ENCODE data around the gene LETM1.

The LETM1 gene

GRCh38 chr4:1833307-1834046 is 22.5 kb downstream of the LETM1 start:
- DNase-seq: no peak

DNA sequence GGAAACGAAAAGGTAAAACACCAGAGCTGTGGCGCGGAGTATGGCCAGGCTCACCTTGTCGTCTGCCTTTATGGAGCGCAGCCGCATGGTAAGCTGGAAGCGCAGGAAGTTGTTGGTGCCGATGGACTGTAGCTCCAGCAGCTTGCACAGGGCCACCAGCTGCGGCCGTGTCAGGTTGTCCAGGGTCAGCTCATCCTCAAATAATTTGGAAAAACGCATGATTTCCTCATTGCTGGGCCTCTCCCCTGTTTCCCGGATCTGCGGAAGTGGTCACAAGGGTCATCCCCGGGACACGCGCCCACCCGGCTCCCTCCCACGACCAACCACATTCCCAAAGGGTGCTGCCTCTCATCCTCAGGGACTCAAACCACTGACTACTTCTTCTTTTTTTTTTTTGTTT is 23.3 kb downstream of the LETM1 start:
- Histone ChIP-seq H2BK15ac (ENCODE audit: low read depth, poor library complexity, severe bottlenecking) (no peak overlapping the region), H3K4ac (ENCODE audit: low read depth in 1 of 2, low read length in 2 of 2) (no peak overlapping the region), H2BK120ac (ENCODE audit: low read depth, low read length) (no peak overlapping the region), H2AFZ (ENCODE audit: low read depth, low read length) (no peak overlapping the region), H3K79me1 (replicated peaks; ENCODE audit: low read length, poor library complexity, severe bottlenecking) (peaks cover 27% of the 10 kb centered on the region), H3K18ac (ENCODE audit: low read depth in 1 of 2, low read length in 2 of 2) (no peak overlapping the region), H3K27ac (ENCODE audit: low read length, poor library complexity, severe bottlenecking) (no peak overlapping the region), H2BK12ac (ENCODE audit: low read length in 2 of 2) (no peak overlapping the region), H3K4me1 (ENCODE audit: control insufficient read depth, insufficient read depth, low read depth, low read length) (peaks cover 25% of the 10 kb centered on the region), H3K4me3 (ENCODE audit: insufficient read depth in 1 of 2, low read depth in 1 of 2, low read length in 2 of 2) (no peak overlapping the region), H3K4me2 (ENCODE audit: low read length, poor library complexity, severe bottlenecking) (no peak overlapping the region), H3K9me3 (ENCODE audit: control insufficient read depth, low read length) (no peaks in the 10 kb centered on the region), H4K91ac (ENCODE audit: low read length) (no peak overlapping the region), H2BK5ac (ENCODE audit: low read depth, low read length, poor library complexity, severe bottlenecking) (no peak overlapping the region), H3K14ac (ENCODE audit: low read length in 2 of 2) (no peak overlapping the region), H2AK5ac (ENCODE audit: low read length, severe bottlenecking) (no peak overlapping the region), H3K36me3 (ENCODE audit: control insufficient read depth in 1 of 2, insufficient read depth in 2 of 2, low read depth in 1 of 2, low read length in 2 of 2) (peaks cover 58 to 68% of the 10 kb centered on the region in 2 experiments), H4K8ac (ENCODE audit: low read length) (no peak overlapping the region), H3K9ac (ENCODE audit: low read length) (no peak overlapping the region), H3K27me3 (ENCODE audit: control insufficient read depth in 1 of 2, insufficient read depth in 1 of 2, low read length in 2 of 2) (no peaks in the 10 kb centered on the region), H3K23ac (ENCODE audit: low read length in 2 of 2) (no peak overlapping the region)
- DNase-seq: no peak
- 98% methylated on average over 18 of the region's 18 CpGs for WGBS

More at GRCh38 chr4:1833307-1834046, 22.5 kb downstream of the LETM1 start:
- Histone ChIP-seq H2BK120ac (ENCODE audit: low read depth, low read length) (no peak overlapping the region), H2BK15ac (ENCODE audit: low read depth, poor library complexity, severe bottlenecking) (no peak overlapping the region), H2AFZ (ENCODE audit: low read depth, low read length) (no peak overlapping the region), H3K14ac (ENCODE audit: low read length in 2 of 2) (no peak overlapping the region), H3K4me3 (ENCODE audit: insufficient read depth in 1 of 2, low read depth in 1 of 2, low read length in 2 of 2) (no peak overlapping the region), H4K91ac (ENCODE audit: low read length) (no peak overlapping the region), H3K36me3 (ENCODE audit: control insufficient read depth in 1 of 2, insufficient read depth in 2 of 2, low read depth in 1 of 2, low read length in 2 of 2) (peaks cover 64 to 71% of the 10 kb centered on the region in 2 experiments), H3K18ac (ENCODE audit: low read depth in 1 of 2, low read length in 2 of 2) (no peak overlapping the region), H3K9ac (ENCODE audit: low read length) (no peak overlapping the region), H3K4ac (ENCODE audit: low read depth in 1 of 2, low read length in 2 of 2) (no peak overlapping the region), H2AK5ac (ENCODE audit: low read length, severe bottlenecking) (no peak overlapping the region), H4K8ac (ENCODE audit: low read length) (no peak overlapping the region), H3K4me1 (ENCODE audit: control insufficient read depth, insufficient read depth, low read depth, low read length) (peaks cover 25% of the 10 kb centered on the region), H3K4me2 (ENCODE audit: low read length, poor library complexity, severe bottlenecking) (no peak overlapping the region), H3K27ac (ENCODE audit: low read length, poor library complexity, severe bottlenecking) (no peak overlapping the region), H2BK12ac (ENCODE audit: low read length in 2 of 2) (no peak overlapping the region), H3K9me3 (ENCODE audit: control insufficient read depth, low read length) (no peaks in the 10 kb centered on the region), H3K27me3 (ENCODE audit: control insufficient read depth in 1 of 2, insufficient read depth in 1 of 2, low read length in 2 of 2) (no peaks in the 10 kb centered on the region), H2BK5ac (ENCODE audit: low read depth, low read length, poor library complexity, severe bottlenecking) (no peak overlapping the region), H3K23ac (ENCODE audit: low read length in 2 of 2) (no peak overlapping the region), H3K79me1 (replicated peaks; ENCODE audit: low read length, poor library complexity, severe bottlenecking) (peaks cover 28% of the 10 kb centered on the region)
- 94% methylated on average over 14 of the region's 14 CpGs for WGBS

DNA sequence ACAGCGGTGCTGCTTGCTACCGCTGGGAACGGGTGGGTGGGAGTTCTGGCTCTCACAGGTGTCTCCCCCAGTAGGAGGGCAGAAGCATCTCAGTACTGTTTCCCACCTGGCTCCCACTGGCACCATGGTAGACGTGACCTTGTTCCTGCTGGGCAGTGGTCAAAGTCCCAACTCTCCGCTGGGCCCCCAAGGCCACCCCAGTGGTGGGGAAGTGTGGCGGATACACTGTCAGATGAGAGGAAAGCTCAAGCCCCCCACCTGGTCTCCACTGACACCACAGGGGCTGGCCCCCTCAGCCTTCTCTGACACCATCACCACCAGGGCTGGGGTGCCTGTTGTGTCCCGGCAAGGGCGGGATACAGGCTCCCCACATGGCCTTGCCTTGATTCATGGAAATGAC is 24.6 kb downstream of the LETM1 start:
- Histone ChIP-seq H4K91ac (ENCODE audit: low read length) (no peak overlapping the region), H3K4ac (ENCODE audit: low read depth in 1 of 2, low read length in 2 of 2) (no peak overlapping the region), H2BK5ac (ENCODE audit: low read depth, low read length, poor library complexity, severe bottlenecking) (no peak overlapping the region), H3K9ac (ENCODE audit: low read length) (no peak overlapping the region), H2BK12ac (ENCODE audit: low read length in 2 of 2) (no peak overlapping the region), H3K36me3 (ENCODE audit: control insufficient read depth in 1 of 2, insufficient read depth in 2 of 2, low read depth in 1 of 2, low read length in 2 of 2) (peaks cover 56 to 62% of the 10 kb centered on the region in 2 experiments), H3K23ac (ENCODE audit: low read length in 2 of 2) (no peak overlapping the region), H2AK5ac (ENCODE audit: low read length, severe bottlenecking) (no peak overlapping the region), H2BK15ac (ENCODE audit: low read depth, poor library complexity, severe bottlenecking) (no peak overlapping the region), H2AFZ (ENCODE audit: low read depth, low read length) (no peak overlapping the region), H3K4me2 (ENCODE audit: low read length, poor library complexity, severe bottlenecking) (no peak overlapping the region), H3K4me3 (ENCODE audit: insufficient read depth in 1 of 2, low read depth in 1 of 2, low read length in 2 of 2) (no peak overlapping the region), H3K27me3 (ENCODE audit: control insufficient read depth in 1 of 2, insufficient read depth in 1 of 2, low read length in 2 of 2) (no peaks in the 10 kb centered on the region), H3K18ac (ENCODE audit: low read depth in 1 of 2, low read length in 2 of 2) (no peak overlapping the region), H2BK120ac (ENCODE audit: low read depth, low read length) (no peak overlapping the region), H3K27ac (ENCODE audit: low read length, poor library complexity, severe bottlenecking) (no peak overlapping the region), H4K8ac (ENCODE audit: low read length) (no peak overlapping the region), H3K9me3 (ENCODE audit: control insufficient read depth, low read length) (no peaks in the 10 kb centered on the region), H3K79me1 (replicated peaks; ENCODE audit: low read length, poor library complexity, severe bottlenecking) (peaks cover 22% of the 10 kb centered on the region), H3K14ac (ENCODE audit: low read length in 2 of 2) (no peak overlapping the region), H3K4me1 (ENCODE audit: control insufficient read depth, insufficient read depth, low read depth, low read length) (peaks cover 23% of the 10 kb centered on the region)
- no peak for DNase-seq
- over 99% methylated on average over 8 of the region's 8 CpGs for WGBS

GRCh38 chr4:1830642-1831228 is 25.2 kb downstream of the LETM1 start:
- H3K4me2 ChIP-seq (ENCODE audit: low read length, poor library complexity, severe bottlenecking): no peak overlapping the region
- no peak overlapping the region for H3K9ac ChIP-seq (ENCODE audit: low read length)
- H3K4me3 ChIP-seq (ENCODE audit: insufficient read depth in 1 of 2, low read depth in 1 of 2, low read length in 2 of 2): no peak overlapping the region
- no peak overlapping the region for H4K8ac ChIP-seq (ENCODE audit: low read length)
- no peak for DNase-seq
- no peak overlapping the region for H2BK15ac ChIP-seq (ENCODE audit: low read depth, poor library complexity, severe bottlenecking)
- no peak overlapping the region for H2AFZ ChIP-seq (ENCODE audit: low read depth, low read length)
- peaks cover 22% of the 10 kb centered on the region for H3K79me1 ChIP-seq (replicated peaks; ENCODE audit: low read length, poor library complexity, severe bottlenecking)
- no peak overlapping the region for H2BK5ac ChIP-seq (ENCODE audit: low read depth, low read length, poor library complexity, severe bottlenecking)
- H2BK12ac ChIP-seq (ENCODE audit: low read length in 2 of 2): no peak overlapping the region
- 100% methylated on average over 5 of the region's 8 CpGs for WGBS
- no peak overlapping the region for H3K23ac ChIP-seq (ENCODE audit: low read length in 2 of 2)
- no peak overlapping the region for H3K27ac ChIP-seq (ENCODE audit: low read length, poor library complexity, severe bottlenecking)
- H3K36me3 ChIP-seq (ENCODE audit: control insufficient read depth in 1 of 2, insufficient read depth in 2 of 2, low read depth in 1 of 2, low read length in 2 of 2): peaks cover 58 to 62% of the 10 kb centered on the region in 2 experiments
- H4K91ac ChIP-seq (ENCODE audit: low read length): no peak overlapping the region
- no peak overlapping the region for H2AK5ac ChIP-seq (ENCODE audit: low read length, severe bottlenecking)
- no peak overlapping the region for H3K18ac ChIP-seq (ENCODE audit: low read depth in 1 of 2, low read length in 2 of 2)
- no peak overlapping the region for H3K4ac ChIP-seq (ENCODE audit: low read depth in 1 of 2, low read length in 2 of 2)
- H3K4me1 ChIP-seq (ENCODE audit: control insufficient read depth, insufficient read depth, low read depth, low read length): peaks cover 23% of the 10 kb centered on the region
- no peak overlapping the region for H2BK120ac ChIP-seq (ENCODE audit: low read depth, low read length)
- no peak overlapping the region for H3K14ac ChIP-seq (ENCODE audit: low read length in 2 of 2)
- no peaks in the 10 kb centered on the region for H3K27me3 ChIP-seq (ENCODE audit: control insufficient read depth in 1 of 2, insufficient read depth in 1 of 2, low read length in 2 of 2)
- no peaks in the 10 kb centered on the region for H3K9me3 ChIP-seq (ENCODE audit: control insufficient read depth, low read length)

Measured in mesenchymal stem cell (in vitro differentiated cells and primary cell).